Liver (tissue), 9 donors: ENCODE results near the gene EPX. TPM values are rescaled to one million over a fixed set of nuclear protein-coding genes. Genes with fewer than 3 reads are reported as not detected.

Source experiments
- DNase-seq: peaks from one replicate; pipeline ENCODE4 v3.0.0-alpha.2; 2017; ENCODE audit warnings: low spot score
- H3K27ac ChIP-seq, 2 donors: one replicate each; pipeline ENCODE4 v1.7.0; 2013; ENCODE audit warnings: inconsistent platforms in 2 of 2, low read length in 2 of 2, control low read depth in 1 of 2, low read depth in 1 of 2, mild to moderate bottlenecking in 1 of 2
- H3K27me3 ChIP-seq, 4 donors: one replicate each; pipeline versions ENCODE4 v1.6.1 to v1.7.0; 2013; ENCODE audit warnings: low read length in 3 of 4, inconsistent platforms in 1 of 4, mild to moderate bottlenecking in 1 of 4, moderate library complexity in 1 of 4; ENCODE audit not compliant: control insufficient read depth in 4 of 4, insufficient read depth in 4 of 4
- H3K36me3 ChIP-seq, 4 donors: one replicate each; pipeline versions ENCODE4 v1.6.1 to v1.7.0; 2013; ENCODE audit warnings: low read length in 3 of 4, mild to moderate bottlenecking in 3 of 4, low read depth in 1 of 4, moderate library complexity in 1 of 4; ENCODE audit not compliant: control insufficient read depth in 4 of 4, insufficient read depth in 3 of 4
- H3K4me1 ChIP-seq, 4 donors: one replicate each; pipeline versions ENCODE4 v1.6.1 to v1.7.0; 2013; ENCODE audit warnings: low read length in 3 of 4, mild to moderate bottlenecking in 3 of 4, moderate library complexity in 1 of 4; ENCODE audit not compliant: control insufficient read depth in 4 of 4, insufficient read depth in 4 of 4
- H3K4me3 ChIP-seq, 3 donors: one replicate each; pipeline versions ENCODE4 v1.6.1 to v1.7.0; 2013; ENCODE audit warnings: low read length in 3 of 3, control low read depth in 1 of 3, low read depth in 1 of 3, mild to moderate bottlenecking in 1 of 3
- H3K9ac ChIP-seq, 2 donors: one replicate each; pipeline ENCODE4 v1.7.0; 2013; ENCODE audit warnings: low read length in 2 of 2, mild to moderate bottlenecking in 2 of 2, moderate library complexity in 2 of 2, control low read depth in 1 of 2, low read depth in 1 of 2
- H3K9me3 ChIP-seq, 4 donors: one replicate each; pipeline versions ENCODE4 v1.6.1 to v1.7.0; 2013; ENCODE audit warnings: low read length in 3 of 4; ENCODE audit not compliant: control insufficient read depth in 4 of 4
- ATF3 ChIP-seq: IDR thresholded peaks from 2 replicates; pipeline ENCODE4 v1.6.1; 2016; ENCODE audit warnings: antibody characterized with exemption
- CTCF ChIP-seq: fragments of 150-350 bp; IDR thresholded peaks from 2 replicates; pipeline ENCODE4 v1.5.1; 2017; ENCODE audit warnings: improper control_type of control experiment, low read depth, low read length; ENCODE audit not compliant: missing input control
- EGR1 ChIP-seq, 2 donors: IDR thresholded peaks; 2 replicates each; pipeline ENCODE4 v1.6.1; 2016 to 2018; ENCODE audit warnings: antibody characterized with exemption in 2 of 2, low read depth in 2 of 2
- FOXA1 ChIP-seq: IDR thresholded peaks from 2 replicates; pipeline ENCODE4 v1.6.1; 2016; ENCODE audit warnings: antibody characterized with exemption
- HNF4A ChIP-seq, 2 donors: conservative IDR thresholded peaks; 2 replicates each; pipeline ENCODE4 v1.6.1; 2016; ENCODE audit warnings: antibody characterized with exemption in 2 of 2, mild to moderate bottlenecking in 2 of 2
- HNF4G ChIP-seq: IDR thresholded peaks from 2 replicates; pipeline ENCODE4 v1.6.1; 2016; ENCODE audit warnings: antibody characterized with exemption
- MAX ChIP-seq: IDR thresholded peaks from 2 replicates; pipeline ENCODE4 v1.6.1; 2016; ENCODE audit warnings: antibody characterized with exemption
- NR2F2 ChIP-seq: IDR thresholded peaks from 2 replicates; pipeline ENCODE4 v1.6.1; 2016; ENCODE audit warnings: antibody characterized with exemption
- RAD21 ChIP-seq, 2 donors: IDR thresholded peaks; 2 replicates each; pipeline ENCODE4 v1.6.1; 2016; ENCODE audit warnings: antibody characterized with exemption in 2 of 2, mild to moderate bottlenecking in 2 of 2
- REST ChIP-seq: IDR thresholded peaks from 2 replicates; pipeline ENCODE4 v1.6.1; 2016; ENCODE audit warnings: antibody characterized with exemption, mild to moderate bottlenecking
- RXRA ChIP-seq, 2 donors: IDR thresholded peaks; 2 replicates each; pipeline ENCODE4 v1.6.1; 2017 to 2018; ENCODE audit warnings: antibody characterized with exemption in 2 of 2, mild to moderate bottlenecking in 1 of 2
- SP1 ChIP-seq: IDR thresholded peaks from 2 replicates; pipeline ENCODE4 v1.6.1; 2018; ENCODE audit warnings: antibody characterized with exemption, mild to moderate bottlenecking
- TAF1 ChIP-seq: conservative IDR thresholded peaks from 2 replicates; pipeline ENCODE4 v1.6.1; 2016; ENCODE audit warnings: antibody characterized with exemption, mild to moderate bottlenecking
- YY1 ChIP-seq: IDR thresholded peaks from 2 replicates; pipeline ENCODE4 v1.6.1; 2016; ENCODE audit warnings: antibody characterized with exemption, mild to moderate bottlenecking
- WGBS: extraction: QIAGEN DNeasy Blood & Tissue Kit; methylation state at CpG from one replicate; pipeline ENCODE4 v1.1.7; 2013; 5-methylcytosine and 5-hydroxymethylcytosine counted together
- polyA plus RNA-seq, 2 donors: library from polyadenylated mRNA; stranded (reverse) in 1 of 2; unstranded in 1 of 2; fragments of 200-250 nt in 1 of 2; fragments of >200 nt in 1 of 2; fragmentation: Nextera tagmentation in 1 of 2; extraction: Ambion mirVana in 1 of 2; gene quantifications; one replicate each; pipeline versions ENCODE4 v1.2.1 to v1.2.3, GENCODE V29; 2013 to 2015
- total RNA-seq, 2 donors: library from RNA; depleted of rRNA; stranded (reverse); fragments of >200 nt; gene quantifications; one replicate each; pipeline ENCODE4 v1.2.3, GENCODE V29; 2014
- donor health status: healthy.
- donor health status: healthy.
- donor health status: healthy.
- donor health status: healthy.
- donor health status: healthy.

Gene EPX
- total and polyA plus RNA-seq, 4 donors: 0.09 to 10.0 TPM; not detected in 2

- Histone ChIP-seq H3K9me3 (no peaks in the 10 kb centered on the region), H3K9ac (no peak overlapping the region)
Observed at GRCh38 chr17:58195518-58196123, 3.1 kb downstream of the EPX start.

GRCh38 chr17:58196610-58197009 lies 4.1 kb downstream of the EPX start:
- H3K36me3 ChIP-seq: no peaks in the 10 kb centered on the region
- no peak for DNase-seq
- peaks cover 0 to 8% (median 0%) of the 10 kb centered on the region in 4 donors for H3K27me3 ChIP-seq
- 82% methylated on average over 7 of the region's 7 CpGs for WGBS
- TF ChIP-seq FOXA1: no peak
- no peak for TF ChIP-seq RAD21 (IDR thresholded peaks at IDR 0.05)
- TF ChIP-seq YY1: no peak
- no peak for TF ChIP-seq EGR1 (IDR thresholded peaks at IDR 0.05; ENCODE audit: low read depth in 2 of 2)
- no peak for TF ChIP-seq SP1
- TF ChIP-seq ATF3: no peak
- no peak for TF ChIP-seq HNF4G
- TF ChIP-seq HNF4A (conservative IDR thresholded peaks at IDR 0.05): no peak
- TF ChIP-seq TAF1: no peak
- no peaks in the 10 kb centered on the region for H3K9me3 ChIP-seq
- H3K9ac ChIP-seq: no peak overlapping the region
- no peaks in the 10 kb centered on the region for H3K4me1 ChIP-seq
- no peak overlapping the region for H3K27ac ChIP-seq
- H3K4me3 ChIP-seq: no peak overlapping the region

More at GRCh38 chr17:58195518-58196123, 3.1 kb downstream of the EPX start:
- Histone ChIP-seq H3K27ac (no peak overlapping the region), H3K4me3 (no peak overlapping the region), H3K4me1 (no peaks in the 10 kb centered on the region), H3K27me3 (peaks cover 0 to 8% (median 0%) of the 10 kb centered on the region in 4 donors), H3K36me3 (no peaks in the 10 kb centered on the region)
- WGBS: 84% methylated on average over 5 of the region's 5 CpGs
- TF ChIP-seq NR2F2: no peak
- no peak for TF ChIP-seq EGR1 (IDR thresholded peaks at IDR 0.05; ENCODE audit: low read depth in 2 of 2)
- no peak for TF ChIP-seq MAX
- no peak for TF ChIP-seq FOXA1
- TF ChIP-seq SP1: no peak
- no peak for TF ChIP-seq HNF4G
- TF ChIP-seq TAF1: no peak
- no peak for TF ChIP-seq HNF4A (conservative IDR thresholded peaks at IDR 0.05)
- no peak for TF ChIP-seq CTCF
- no peak for TF ChIP-seq YY1
- no peak for TF ChIP-seq RXRA (IDR thresholded peaks at IDR 0.05)
- no peak for TF ChIP-seq REST
- DNase-seq: no peak
